GM12891 (cell line): ENCODE measurements around the gene DEDD2.

Experiments used
- DNase-seq: peaks from one replicate; pipeline ENCODE4 v3.0.0; 2011; ENCODE audit warnings: low spot score; ENCODE audit not compliant: insufficient read length
- FAIRE-seq: peaks from 2 replicates; lab custom pipeline; 2011; peaks lifted over from hg19 to GRCh38; lab: Jason Lieb, UNC
- PAX5 ChIP-seq: IDR thresholded peaks from 2 replicates; pipeline ENCODE4 v1.6.1; 2011; ENCODE audit warnings: low read length, moderate library complexity, mild to moderate bottlenecking; ENCODE audit not compliant: insufficient read depth, severe bottlenecking
- POLR2A ChIP-seq: IDR thresholded peaks from 2 replicates; pipeline ENCODE4 v1.6.1; 2011; ENCODE audit warnings: low read depth, low read length, control low read depth
- POLR2AphosphoS5 ChIP-seq: IDR thresholded peaks from 2 replicates; pipeline ENCODE4 v1.6.1; 2011; ENCODE audit warnings: low read depth, low read length, control low read depth
- POU2F2 ChIP-seq: IDR thresholded peaks from 2 replicates; pipeline ENCODE4 v1.6.1; 2011; ENCODE audit warnings: low read depth, mild to moderate bottlenecking, control low read depth, low read length, moderate library complexity
- SPI1 ChIP-seq: IDR thresholded peaks from 2 replicates; pipeline ENCODE4 v1.6.1; 2011; ENCODE audit warnings: low read depth, low read length, control low read depth
- TAF1 ChIP-seq: IDR thresholded peaks from 2 replicates; pipeline ENCODE4 v1.6.1; 2011; ENCODE audit warnings: low read depth, low read length, control low read depth

The DEDD2 gene

DNA sequence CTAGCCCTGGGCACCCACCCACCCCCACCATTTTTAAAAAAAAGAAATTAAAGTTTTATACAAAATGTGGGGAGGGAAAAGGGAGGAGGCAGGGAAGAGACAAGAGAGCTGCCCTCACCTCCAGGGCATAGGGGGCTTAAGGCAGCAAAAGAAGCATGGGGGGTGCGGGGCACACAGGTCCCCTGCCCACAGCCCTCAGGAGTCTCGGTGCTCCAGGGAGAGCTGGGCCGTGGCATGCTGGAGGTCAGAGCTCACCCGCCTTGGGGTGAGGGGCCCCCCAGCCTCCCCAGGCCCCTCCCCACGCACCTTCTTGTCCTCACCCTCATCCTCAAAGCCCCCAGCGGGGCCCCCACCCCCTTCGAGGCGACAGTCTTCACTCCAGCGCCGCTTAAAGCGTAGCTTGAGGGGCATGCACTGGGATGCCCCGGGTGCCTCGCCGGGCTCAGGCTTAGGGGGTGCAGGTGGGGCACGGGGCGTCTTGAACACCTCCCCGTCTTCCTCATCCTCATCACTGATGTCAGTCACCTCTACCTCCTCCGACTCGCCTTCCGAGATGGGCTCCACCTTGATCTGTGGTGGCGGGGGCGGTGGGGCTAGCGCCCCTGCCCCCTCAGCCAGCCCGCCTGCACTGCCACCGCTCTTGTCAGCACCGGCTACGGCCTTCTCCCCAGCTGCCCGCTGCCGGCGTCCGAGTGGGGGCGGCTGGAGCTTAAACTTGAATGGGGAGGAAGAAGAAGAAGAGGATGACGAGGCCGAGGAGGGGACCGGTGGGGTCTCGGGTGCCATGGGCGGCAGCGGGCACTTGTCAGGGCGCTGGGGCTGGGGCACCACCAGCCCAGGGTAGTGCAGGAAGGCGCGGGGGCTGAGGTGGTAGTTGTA, 31.0 kb upstream of the DEDD2 start:
- FAIRE-seq = no peak
- TF ChIP-seq SPI1 (no peak), POLR2AphosphoS5 (peak; percentile 14; the same call in 1 of the 2 replicates)
- DNase-seq = no peak

DNA sequence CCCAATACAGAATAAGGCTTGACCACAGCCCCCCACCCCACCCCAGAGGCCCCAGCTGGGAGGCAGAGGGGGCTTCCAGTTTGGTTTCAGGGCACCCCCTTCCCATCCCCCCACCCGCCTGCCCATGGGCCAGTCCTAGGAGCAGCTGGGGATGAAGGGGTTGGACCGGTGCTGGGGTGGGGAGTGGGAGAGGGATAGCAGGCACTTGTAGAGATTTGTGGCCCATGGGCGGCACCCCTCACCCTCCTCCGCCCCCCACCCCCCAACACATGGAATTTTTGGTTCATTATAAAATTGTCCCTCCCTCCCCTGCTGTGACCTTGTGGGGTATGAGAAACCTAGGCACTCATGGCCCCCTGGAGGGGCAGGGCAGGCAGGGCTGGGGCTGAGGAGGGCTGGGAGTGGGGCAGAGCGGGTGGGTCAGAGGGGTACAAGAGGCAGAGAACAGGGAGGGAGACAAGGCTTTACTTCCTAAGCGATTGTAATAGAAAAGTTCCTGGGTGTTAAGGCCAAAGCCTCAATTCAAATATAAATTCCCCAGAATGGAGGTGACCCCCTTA, 30.2 kb upstream of the DEDD2 start:
- no peak for FAIRE-seq
- TF ChIP-seq SPI1 (no peak), PAX5 (no peak), TAF1 (no peak), POLR2A (no peak), POU2F2 (no peak), POLR2AphosphoS5 (no peak)
- DNase-seq = no peak

- no peak for FAIRE-seq
- TF ChIP-seq POU2F2 (no peak), PAX5 (no peak), SPI1 (no peak), POLR2AphosphoS5 (no peak), POLR2A (no peak), TAF1 (no peak)
- no peak for DNase-seq
Measured at GRCh38 chr19:42246922-42247639, 29.6 kb upstream of the DEDD2 start.

DNA sequence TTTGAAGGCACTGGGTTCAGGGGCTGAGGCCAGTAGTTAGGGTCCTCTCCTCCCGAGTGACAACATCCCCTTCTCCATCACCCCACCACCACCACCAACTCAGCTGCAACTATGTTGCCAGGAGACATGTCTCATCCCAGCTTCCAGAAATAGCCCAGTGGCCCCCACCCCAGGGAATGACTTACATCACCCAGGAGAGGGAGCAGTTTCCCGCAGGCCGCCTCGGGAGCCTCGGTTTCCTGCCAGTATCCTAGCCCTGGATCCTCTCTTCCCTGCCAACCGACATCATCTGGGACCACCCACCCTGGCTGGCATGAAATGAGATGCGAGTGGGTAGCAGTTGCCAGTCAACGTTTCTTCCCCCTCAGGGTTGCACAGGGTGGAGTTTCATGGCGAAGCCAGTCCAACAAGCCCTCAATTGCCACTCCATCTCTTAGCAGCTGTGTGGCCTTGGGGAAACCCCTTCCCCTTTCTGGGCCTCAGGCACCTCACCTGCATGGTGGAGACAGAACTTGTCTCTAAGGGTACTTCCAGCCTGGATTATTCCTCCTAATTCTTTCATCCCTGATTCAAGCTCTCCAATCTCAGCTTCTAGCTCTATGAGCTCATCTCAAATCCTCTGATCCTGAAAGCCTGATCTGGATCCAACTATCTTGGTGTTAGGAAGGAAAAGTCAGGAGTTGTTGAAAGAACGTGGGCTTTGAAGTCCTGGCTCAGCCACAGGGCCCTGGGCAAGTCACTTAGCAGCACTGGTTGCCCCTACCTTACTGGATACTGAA, 28.9 kb upstream of the DEDD2 start:
- no peak for DNase-seq

GRCh38 chr19:42245231-42245630, 27.8 kb upstream of the DEDD2 start:
- no peak for DNase-seq
- TF ChIP-seq PAX5 (no peak), SPI1 (no peak), POU2F2 (no peak), TAF1 (no peak), POLR2A (no peak)
- peak; percentile 47 for FAIRE-seq

More for the DNA sequence above, 28.9 kb upstream of the DEDD2 start:
- peak; percentile 40 for FAIRE-seq
- peak; percentile 19; the same call in 1 of the 2 replicates for TF ChIP-seq POLR2A
- TF ChIP-seq POLR2AphosphoS5 = peak; percentile 44; the same call in 1 of the 2 replicates
- TF ChIP-seq TAF1 = no peak

DNA sequence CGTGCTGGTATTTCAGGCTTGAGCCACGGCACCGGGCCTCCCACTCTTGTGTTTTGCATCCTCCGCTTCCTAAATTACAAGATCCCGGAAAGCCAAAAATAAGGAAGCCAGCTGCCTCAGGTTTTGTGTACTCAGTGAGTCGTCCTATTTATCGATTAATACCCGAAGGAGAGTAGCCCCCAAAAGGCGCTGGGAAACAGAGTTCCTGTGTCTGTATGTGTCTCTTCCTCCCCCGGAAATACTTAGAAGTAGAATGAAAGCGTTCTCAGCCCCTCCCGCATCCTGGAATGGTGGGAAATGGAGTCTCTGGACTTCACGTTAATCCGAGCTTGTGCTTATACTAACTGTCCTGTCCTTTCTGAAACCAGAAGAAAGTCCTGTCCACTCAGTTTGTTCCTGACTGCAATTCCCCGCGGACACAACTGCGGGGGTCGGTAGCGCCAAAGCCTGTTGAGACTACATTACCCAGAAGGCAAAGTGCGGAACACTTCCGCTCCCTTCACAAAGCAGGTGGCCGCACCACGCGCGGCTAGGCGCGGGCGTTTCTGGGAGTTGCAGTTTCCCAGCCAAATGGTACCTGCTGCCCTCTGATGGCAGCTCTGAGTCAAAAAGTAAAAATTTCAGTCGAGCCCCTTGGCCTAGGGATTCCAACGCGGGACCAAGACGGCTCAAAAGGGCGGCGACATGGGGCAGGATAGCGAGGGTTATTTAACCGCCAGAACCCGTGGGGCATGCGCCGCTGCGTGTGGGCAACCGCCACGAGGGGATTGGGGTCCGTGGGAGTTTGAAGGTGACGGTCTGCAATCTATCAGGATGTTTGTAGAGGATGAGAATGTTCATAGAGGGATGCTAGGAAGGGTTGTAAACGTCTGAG, 27.1 kb upstream of the DEDD2 start:
- TF ChIP-seq POLR2A (no peak), SPI1 (peak; percentile 66)
- DNase-seq (peak; percentile 80), FAIRE-seq (peak; percentile 97)

GRCh38 chr19:42242512-42243409, 25.3 kb upstream of the DEDD2 start, which contains the start of gene GSK3A:
Gene GSK3A, minus strand, starts transcription at chr19:42242602. Its CDS starts 137 bp downstream, at chr19:42242465.
- TF ChIP-seq POU2F2 (peak; percentile 53), TAF1 (peak; percentile 66; the same call in 1 of the 2 replicates), SPI1 (peak; percentile 36; the same call in 1 of the 2 replicates), POLR2AphosphoS5 (peak; percentile 82), POLR2A (peak; percentile 83), PAX5 (no peak)
- FAIRE-seq (peak; percentile 98), DNase-seq (peak; percentile 86)
